ENCODE measurements around the gene GRIP1.

Gene GRIP1

DNA sequence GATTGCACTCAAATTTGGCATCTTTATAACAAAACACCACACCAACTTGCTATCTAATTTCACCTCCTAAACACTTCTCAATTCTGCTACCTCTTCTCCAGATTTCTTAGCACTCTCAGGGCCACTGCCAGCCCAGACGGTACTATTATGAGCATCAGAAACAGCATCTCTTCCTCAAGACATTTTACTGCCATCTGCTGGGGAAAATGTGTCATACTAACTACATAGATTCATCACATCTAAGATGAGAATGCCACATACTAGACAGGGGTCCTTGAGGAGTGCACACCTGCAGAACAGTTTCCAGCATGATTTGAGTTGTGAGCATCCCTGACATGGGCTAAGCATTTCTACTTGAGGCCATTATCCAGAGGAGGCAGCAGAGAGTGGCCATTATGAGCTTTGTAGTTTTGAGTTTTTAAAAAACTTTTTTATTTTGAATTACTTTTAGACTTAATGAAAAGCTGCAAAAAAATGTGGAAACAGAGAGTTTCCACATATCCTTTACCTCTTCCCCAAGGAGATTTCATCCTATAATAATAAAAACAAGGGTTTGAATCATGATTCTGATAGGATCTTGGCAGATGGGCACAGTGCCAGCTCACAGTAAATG is 15.1 kb upstream of the GRIP1 start:
- DNase-seq: no peak

DNA sequence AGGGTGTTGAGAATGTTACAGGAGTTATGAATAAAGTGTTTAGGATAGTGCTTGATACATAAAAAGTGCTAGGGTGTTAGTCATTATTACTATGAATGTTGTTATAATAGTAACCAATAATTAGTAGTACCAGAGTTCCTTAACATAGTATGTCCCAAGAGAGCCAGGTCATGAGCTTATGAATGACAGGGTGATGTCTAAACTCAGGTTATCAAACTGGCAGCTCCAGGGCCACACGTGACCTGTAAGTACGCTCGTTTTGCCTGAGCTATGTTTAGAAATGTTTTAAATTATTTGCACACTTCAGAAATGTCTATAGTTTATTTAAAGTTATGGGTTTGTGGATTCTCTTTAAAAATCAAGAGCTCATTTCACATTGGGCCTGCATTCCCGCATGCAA is 14.1 kb upstream of the GRIP1 start:
- no peak for DNase-seq

DNA sequence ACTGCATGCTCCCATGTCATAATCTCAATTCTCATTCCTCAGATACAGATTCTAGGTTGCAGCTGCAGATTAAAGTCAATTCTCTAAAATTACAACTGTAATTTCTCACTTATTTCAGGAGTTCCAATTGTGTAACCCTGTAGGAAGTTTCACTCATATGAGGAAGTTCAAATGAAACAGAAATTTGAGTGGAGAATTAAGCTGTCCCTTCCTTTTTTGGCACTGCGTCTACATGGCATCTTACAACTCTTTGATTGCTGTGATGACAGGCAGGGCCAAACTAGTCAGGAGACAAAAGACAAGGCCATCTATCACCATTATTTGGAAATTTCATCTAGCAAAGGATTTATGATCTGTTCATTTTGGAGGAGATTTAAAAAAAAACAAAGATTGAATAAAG is 13.3 kb upstream of the GRIP1 start:
- DNase-seq: no peak

DNA sequence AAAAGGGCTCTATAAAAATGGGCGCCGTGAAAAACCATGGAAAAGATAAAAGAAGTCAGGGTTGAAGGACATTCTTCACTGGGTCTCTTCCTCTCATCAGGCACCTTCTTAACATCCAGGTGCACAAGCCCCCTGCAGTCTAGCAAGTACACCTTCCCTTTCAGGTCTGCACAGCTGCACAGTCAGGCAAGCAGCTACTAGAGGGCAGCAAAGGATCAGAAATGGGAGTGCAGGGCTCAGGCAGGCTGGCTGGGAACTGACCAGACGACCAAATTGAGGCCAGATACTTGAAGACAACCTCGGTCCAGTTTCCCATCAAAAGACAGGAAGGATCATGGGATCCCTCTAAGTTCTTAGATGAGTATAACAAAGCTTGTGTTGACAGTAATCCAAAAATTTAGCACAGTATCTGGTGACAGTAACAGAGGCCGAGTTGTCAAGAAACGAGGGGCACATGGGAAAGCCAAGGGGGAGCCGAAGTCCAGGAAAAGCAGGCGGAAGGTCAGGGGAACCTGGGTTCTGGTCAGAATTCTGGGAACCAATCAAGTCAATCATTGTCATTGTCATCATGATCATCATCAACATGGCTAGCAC is 10.1 kb upstream of the GRIP1 start:
- DNase-seq: no peak

DNA sequence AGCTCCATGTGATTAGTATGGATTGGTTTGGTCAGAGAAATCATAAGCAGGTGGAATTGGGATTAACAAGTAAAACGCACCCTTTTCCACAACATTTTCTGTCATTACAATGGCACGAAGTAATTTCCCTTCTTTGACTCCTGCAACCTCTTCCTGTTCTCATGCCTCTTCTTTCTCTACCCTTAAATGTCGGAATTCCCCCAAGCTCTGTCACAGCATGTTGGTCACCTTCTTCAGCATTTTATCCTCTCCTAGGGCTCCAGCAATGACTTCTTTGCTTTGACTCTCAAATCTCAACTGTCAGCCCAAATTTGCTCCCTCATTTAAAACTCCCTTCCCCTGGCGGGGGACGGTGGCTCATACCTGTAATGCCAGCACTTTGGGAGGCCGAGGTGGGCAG is 5.3 kb upstream of the GRIP1 start:
- no peak for DNase-seq

DNA sequence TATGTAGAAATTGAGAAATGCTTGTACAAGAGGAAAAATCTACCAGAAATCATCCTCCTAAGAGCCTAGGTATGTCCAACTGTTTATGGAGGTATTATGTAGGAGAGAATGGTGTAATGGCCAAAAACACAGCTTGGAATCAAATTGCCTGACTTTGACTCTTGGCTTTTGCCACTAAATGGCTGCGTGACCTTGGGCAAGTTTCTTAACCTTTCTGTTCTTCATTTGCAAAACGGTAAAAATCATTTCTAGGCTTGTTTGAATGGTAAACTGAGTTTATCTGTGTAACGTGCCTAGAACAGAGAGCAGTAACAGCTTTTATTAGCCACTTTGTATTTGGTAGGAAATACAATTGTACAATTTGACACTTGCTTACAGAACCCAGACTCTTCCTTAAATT is 4.9 kb upstream of the GRIP1 start:
- DNase-seq: no peak

DNA sequence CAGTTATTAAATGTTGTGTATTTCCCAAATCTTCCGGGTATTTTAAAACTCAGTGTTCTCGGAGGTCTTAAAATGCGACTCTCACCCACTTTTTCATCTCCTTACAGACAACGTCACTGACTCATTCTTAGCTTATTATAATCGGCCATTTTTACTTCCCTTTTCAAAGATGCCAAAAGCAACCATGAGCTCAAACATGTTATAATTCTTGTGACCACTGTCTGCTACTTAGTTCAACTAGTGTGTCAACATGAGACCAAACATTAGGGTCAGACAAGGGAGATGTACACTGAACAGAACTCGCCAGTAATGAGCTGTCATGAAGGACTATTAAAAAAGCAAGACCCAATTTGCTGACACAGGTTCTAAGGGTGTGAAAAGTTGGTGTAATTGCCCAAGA is 4.2 kb upstream of the GRIP1 start:
- no peak for DNase-seq

DNA sequence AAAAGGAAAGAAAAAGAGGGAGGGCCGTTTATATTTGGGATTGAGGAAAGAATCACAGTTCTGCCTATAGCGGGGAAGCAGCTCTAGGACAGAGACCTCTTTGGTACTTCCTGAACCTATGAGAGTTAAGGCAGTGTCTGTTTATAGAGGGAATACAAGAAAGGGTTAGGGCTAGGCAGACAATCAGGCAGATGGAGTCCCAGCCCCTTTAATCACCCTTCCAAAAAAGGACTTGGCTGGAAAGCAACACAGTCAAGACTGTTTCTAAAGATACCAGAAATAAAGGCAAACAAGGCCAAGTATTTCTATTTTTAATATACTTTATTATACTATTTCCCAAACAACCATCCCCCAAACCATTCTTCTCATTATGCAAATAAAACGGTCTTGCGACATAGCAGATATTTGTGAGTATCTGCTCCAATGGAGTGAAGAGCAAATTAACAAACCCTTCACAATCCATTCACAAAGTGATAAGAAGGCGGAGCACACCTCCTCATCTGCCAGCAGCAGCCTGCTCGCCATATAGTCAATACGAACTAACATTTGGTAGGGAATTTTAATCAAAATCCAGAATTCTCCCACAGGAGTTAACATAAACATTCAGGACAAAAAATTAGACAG is 697 bp upstream of the GRIP1 start:
- no peak for DNase-seq

DNA sequence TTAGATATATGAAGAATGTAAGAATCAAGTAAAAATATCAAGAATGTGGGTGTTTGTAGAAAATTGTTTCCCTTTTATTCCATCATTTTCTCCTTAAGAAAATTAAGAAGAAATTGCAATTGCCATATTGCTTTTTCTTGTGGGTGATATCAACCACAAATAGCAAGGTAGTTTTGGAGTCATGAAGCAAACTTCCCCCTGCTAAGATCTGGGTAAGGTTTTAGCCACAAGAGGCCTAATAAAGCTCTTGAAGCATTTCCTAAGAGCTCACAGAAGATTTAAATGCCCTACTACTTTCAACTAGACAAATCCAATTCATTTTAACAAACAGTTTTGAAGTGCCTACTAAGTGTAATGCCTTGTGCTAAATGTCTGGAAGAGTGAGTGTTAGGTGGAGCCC is 2.6 kb downstream of the GRIP1 start:
- DNase-seq: no peak

DNA sequence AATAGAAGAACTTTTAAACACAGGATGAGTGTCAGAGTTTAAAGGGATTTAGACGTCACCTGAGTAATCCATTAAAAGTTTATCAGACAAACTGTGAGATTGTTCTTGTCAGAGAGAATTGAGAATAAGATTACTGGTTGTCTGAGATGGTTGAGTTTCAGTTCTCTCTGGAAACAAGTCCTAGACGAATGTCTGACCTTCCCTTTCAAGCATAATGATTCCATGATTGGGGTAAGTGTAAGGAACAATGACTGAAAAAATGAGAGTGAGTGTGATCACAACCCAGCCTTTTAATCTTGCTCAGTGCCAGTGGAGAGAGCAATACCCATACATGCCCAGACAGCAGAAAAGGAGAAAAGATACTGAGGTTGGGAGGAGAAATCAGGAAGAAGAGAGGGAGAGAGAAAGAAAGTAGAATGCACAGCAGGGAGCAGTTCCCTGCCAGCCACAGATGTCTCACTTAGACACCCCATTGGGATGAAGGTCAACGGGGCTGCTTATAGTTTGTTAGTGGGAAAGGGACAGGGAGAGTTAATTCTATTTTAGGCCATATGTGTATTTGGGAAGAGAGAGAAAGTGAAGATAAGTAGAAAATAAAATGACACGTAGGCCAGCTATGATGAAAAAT is 4.3 kb downstream of the GRIP1 start:
- DNase-seq: no peak

DNA sequence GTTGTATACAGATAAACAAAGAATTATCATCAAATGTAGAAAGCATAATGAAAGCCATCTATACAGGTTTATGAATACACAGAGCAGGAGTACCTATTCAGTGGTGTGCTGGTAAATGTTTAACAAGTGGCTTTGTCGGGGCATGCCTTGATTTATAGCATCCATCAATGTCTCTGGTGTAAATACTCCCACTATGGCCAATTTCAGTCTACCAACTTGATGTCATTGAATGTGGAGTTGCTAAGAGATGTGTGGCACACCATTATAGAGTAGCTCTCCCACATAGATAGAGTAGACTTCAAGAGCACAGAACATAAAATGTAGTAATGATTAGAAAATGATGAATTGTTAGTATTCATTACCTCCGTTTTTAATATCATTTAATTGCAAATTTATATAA is 9.3 kb downstream of the GRIP1 start:
- DNase-seq: no peak

DNA sequence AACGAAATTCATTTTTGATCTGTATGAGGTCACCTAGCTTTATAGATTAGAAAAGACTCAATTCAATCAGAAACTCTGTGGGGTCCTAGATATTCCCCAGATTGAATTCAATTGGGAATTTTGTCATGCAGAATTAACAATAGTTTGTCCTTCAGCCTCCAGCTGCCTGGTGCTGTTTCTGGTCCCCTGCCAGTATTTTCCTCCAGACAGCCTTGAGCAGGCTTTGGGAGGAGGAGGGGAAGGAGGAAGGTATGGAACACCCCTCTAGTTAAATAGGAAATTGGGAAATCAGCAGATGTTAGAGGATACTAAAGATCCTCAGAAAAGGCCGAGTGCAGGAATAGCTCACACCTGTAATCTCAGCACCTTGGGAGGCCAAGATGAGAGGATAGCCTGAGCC is 10.6 kb downstream of the GRIP1 start:
- DNase-seq: no peak

DNA sequence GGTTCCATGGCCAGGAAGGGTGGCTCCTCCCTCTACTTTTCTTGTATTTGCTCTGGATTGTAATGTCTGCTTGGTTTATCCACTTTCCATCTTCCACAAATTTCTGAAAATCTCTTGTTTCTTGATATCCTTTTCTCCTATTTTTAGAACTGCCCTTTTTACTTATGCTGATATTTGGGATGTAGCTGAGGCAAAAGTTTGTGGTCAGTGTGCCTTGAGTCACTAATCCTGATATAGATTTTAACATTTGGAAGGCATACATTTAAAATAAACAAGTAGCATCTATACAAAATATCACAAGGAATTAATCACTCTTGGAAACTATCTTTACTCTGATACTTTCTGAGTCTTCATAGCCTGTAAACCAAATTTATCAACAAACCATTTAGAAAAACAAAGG is 11.0 kb downstream of the GRIP1 start:
- DNase-seq: no peak

DNA sequence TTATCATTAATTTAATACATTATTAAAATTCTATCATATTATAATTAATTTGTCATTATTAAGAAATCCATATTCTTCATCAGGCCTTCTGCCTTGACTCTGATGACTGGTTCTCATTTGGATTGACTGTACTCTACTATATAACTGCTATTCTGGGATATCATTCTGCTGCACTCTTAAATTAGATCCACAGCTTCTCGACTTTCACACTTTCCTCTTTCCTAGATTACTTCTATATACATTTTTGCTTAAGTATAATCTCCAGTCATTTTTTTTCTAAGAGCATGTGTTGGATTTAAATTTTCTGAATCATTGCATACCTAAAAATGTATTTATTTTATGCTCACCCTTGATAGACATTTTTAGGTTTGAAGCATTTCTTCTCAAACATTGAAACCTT is 12.4 kb downstream of the GRIP1 start:
- DNase-seq: no peak

DNA sequence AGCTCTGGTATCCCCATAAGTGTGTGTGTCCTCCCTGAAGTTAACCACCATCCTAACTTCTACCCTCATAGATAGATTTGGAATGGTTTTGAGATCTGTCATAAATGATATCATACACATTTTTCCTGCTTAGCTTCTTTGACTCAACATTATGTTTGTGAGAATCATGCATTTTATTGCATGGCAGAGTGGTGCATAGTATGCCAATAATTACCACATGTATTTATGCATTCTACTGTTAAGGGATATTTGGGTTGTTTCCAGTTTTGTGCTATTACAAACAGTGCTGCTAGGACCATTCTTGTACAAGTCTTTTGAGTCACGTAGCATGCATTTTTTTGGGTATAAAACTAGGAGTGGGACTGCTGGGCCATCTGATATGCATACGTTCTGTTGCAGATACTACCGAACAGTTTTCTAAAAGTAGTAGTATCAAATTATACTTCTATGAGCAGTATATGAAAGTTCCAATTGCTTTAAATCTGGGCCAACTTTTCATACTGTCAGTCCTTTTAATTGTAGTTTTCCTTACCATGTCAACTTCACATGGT is 13.4 kb downstream of the GRIP1 start:
- no peak for DNase-seq

DNA sequence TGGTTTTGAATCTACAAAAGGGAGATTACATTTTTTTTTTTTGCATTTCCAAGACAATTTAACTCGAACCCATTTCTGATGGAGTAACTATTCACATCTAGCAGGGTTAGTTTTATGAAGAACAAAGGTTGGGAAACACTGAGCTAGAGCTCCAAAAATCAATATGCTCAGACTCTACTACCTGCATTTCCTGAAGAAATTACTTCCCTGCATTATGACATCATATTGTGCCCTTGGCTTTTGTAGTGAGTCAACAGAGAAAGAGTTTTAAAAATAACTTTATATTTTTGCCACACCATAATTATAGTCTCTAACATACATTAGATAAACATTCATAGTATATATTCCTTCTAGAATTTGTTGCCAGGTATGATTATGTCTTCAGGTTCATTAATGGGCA is 14.8 kb downstream of the GRIP1 start:
- DNase-seq: no peak

DNA sequence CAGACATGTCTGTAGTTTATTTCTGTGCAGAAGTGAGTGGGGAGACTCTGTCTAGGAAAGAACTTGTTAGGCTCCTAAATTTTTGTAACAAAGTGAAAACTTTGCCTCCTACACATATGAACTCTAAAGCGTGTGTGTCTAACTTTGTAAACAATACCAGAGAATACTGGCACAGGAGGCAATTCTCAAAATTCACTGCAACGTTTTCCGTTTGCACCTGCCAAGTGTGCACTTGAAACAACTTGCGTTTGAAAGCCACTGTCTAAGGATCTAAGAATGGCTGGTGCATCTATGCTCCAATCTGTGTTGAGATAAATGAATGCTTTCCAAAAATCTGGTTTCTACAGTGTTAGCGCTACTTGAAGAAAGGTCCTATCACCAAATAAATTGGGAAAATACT is 15.3 kb downstream of the GRIP1 start:
- DNase-seq: no peak

DNA sequence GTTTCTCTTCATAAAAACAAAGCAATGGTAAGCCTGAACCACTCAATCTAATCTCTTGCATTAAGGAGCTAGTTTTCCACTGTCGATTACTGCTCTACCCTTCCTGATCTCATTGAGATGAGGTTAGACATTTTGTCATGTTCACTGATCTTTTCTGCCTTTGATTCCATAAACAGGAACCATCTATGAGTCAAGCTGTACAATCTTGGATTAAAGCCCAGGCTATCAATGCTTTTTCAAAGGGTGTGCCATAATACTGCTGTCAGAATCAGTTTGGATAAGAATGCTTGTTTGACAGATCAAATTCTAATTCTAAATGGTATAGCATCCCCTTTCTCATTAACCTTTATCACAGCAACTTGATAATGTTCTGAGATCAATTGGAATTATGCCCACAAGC is 16.1 kb downstream of the GRIP1 start:
- DNase-seq: no peak

DNA sequence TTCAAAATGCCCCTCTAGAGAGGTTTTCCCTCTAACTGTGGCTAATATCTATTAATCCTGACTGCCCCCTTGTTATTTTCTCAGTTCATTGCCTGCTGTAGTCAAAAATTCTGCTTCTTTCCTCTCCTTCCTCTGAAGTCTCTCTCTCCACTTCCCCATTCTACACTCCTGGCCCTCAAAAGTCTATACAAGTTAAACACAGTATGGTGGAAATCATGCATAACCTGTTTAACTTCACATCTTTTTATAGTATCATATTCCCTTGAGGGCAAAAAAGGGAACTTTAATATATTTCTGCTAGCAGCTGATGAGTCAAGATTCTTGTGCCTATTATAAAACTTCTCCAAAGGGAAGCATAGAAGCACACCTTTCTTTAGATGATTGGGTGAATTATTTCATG is 16.7 kb downstream of the GRIP1 start:
- no peak for DNase-seq

DNA sequence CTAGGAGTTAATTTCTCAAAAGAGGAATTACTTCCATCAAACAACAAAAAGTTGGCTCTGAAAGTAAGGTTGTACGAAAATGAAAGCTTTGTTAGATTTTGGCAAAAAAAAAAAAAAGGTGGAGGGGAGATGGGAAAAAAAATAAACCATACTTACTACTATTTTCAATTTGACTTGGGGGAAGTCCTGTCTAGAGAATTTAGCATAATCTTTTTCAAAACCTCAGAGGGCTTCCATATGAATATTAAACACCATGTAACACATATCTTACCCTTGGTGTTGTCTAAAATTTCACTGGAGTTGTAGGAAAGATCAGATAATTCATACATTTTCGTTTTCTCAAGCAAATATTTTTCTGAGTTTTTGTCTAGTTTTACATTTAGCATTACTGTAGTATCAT is 17.5 kb downstream of the GRIP1 start:
- DNase-seq: no peak

DNA sequence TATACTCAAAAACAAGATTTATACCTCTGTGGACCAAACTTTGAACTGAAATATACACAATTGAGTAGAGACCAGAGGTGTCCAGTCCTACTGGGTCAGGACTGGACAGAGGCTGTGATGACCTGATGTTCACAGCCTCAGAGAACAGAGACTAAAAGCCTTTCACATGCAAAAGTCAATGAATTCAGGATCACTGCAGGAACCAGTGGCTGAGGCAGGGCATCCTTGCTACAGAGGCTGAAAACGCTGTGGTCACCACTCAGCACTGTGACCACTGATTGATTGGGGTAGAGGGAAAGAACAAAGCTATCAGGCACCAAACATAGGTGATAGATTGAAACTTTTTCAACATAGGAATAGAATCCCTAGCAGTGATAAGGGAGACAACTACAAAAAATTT is 25.1 kb downstream of the GRIP1 start:
- no peak for DNase-seq

DNA sequence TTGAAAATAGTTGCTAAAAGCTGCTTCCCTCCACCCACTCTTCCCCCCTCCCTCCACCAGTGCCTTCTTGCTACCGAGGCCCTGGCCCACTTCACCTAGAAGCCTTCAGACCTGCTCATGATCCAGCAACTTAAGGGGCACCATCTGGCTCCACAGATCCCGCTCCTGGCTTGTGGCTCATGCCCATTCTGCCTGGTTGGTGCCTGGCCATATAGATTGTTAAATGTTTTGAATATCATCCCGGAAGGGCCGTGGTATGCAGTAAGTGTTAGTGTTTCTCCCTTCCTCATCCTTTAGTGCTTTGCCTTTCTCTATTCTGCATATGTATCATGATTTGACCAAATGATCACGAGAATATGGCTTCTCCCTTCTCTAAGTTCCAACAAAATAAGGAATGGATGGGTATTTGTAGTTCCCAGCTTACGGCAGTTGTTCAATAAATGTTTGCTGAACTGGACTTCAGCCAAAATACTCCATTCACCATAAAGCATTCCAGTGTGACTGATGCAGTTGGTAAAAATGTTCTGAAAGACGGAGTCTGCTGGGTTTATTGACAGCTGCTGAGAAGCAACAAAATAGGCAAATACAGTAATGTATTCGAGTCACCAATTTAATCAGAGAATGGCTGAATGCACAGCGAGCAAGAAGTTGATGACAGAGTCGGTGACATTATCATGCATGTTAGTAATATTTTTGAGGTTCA is 30.7 kb downstream of the GRIP1 start:
- no peak for DNase-seq

DNA sequence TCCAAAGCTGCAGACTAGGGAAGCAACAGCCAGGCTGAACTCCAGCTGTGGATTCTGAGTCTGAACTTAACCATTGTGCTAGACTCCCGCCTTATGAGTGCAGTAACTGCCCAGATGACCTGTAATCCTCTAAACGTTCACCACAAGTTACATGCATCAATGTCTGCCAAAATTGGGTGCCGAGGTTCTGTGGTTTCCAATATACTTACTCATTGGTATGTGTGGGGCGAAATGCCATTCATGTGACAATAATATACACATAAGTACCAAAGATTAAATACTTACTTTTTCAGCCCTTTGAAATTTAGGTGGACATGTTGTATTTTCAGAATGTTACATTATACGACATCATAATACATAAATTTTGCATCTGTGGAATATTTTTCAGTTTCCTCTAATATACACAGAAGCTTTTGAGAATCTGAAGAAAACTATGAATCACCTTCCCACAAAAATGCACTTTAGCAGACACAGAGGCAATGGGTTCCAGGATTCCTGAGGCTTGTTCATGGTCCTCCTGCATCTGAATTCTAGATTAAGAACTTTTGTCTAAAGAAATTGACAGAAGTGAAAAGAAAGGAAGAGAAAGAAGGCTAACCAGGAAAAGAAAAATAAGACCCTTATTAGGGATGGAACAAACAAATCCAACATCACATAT is 31.7 kb downstream of the GRIP1 start:
- peak; percentile 53 for DNase-seq

Measured in T1000 (cell line).